Hepatocyte (in vitro differentiated cells): ENCODE data around the gene F2R. TPM values are rescaled to one million over a fixed set of nuclear protein-coding genes. Genes with fewer than 3 reads are reported as not detected.
"Not testable (repeated sequence)": the region's sequence is repeated elsewhere in the genome, so short reads cannot be mapped to it uniquely, and the experiment has no call there.

Experiments
- DNase-seq: peaks from one replicate; pipeline ENCODE4 v3.0.0-alpha.2; 2016; ENCODE audit warnings: low spot score
- H2AFZ ChIP-seq: fragments of 200-600 bp; sonication (generic); 2 replicates; pipeline ENCODE4 v1.6.0; 2016; ENCODE audit warnings: antibody characterized with exemption, mild to moderate bottlenecking
- H3K27ac ChIP-seq: fragments of 200-600 bp; sonication (generic); 2 replicates; pipeline ENCODE4 v1.5.1; 2016; ENCODE audit warnings: mild to moderate bottlenecking
- H3K27me3 ChIP-seq: fragments of 200-600 bp; sonication (generic); 2 replicates; pipeline ENCODE4 v1.6.1; 2016
- H3K36me3 ChIP-seq: fragments of 200-600 bp; sonication (generic); replicated peaks from 2 replicates; pipeline ENCODE4 v1.5.1; 2016; ENCODE audit warnings: low read depth; ENCODE audit not compliant: insufficient read depth
- H3K4me1 ChIP-seq: fragments of 200-600 bp; sonication (generic); 2 replicates; pipeline ENCODE4 v1.5.1; 2016; ENCODE audit warnings: mild to moderate bottlenecking, moderate library complexity; ENCODE audit not compliant: insufficient read depth
- H3K4me2 ChIP-seq: fragments of 200-600 bp; sonication (generic); 2 replicates; pipeline ENCODE4 v1.6.0; 2016
- H3K4me3 ChIP-seq: fragments of 200-600 bp; sonication (generic); 2 replicates; pipeline ENCODE4 v1.5.1; 2016; ENCODE audit warnings: mild to moderate bottlenecking
- H3K79me2 ChIP-seq: fragments of 200-600 bp; sonication (generic); 2 replicates; pipeline ENCODE4 v1.6.0; 2017; ENCODE audit warnings: mild to moderate bottlenecking
- H3K9me2 ChIP-seq: fragments of 200-600 bp; sonication (generic); replicated peaks from 2 replicates; pipeline ENCODE4 v1.6.0; 2017; ENCODE audit warnings: mild to moderate bottlenecking; ENCODE audit not compliant: insufficient read depth
- H3K9me3 ChIP-seq: fragments of 200-600 bp; sonication (generic); 2 replicates; pipeline ENCODE4 v1.5.1; 2016; ENCODE audit warnings: low read depth, mild to moderate bottlenecking
- H4K20me1 ChIP-seq: fragments of 200-600 bp; sonication (generic); 2 replicates; pipeline ENCODE4 v1.6.0; 2016; ENCODE audit warnings: mild to moderate bottlenecking; ENCODE audit not compliant: insufficient read depth, poor library complexity, severe bottlenecking
- CTCF ChIP-seq: fragments of 200-600 bp; sonication (generic); IDR thresholded peaks from 2 replicates; pipeline ENCODE4 v1.5.1; 2016; ENCODE audit warnings: antibody characterized with exemption, mild to moderate bottlenecking; ENCODE audit not compliant: poor library complexity
- EZH2 ChIP-seq: fragments of 200-600 bp; sonication (generic); IDR thresholded peaks from 2 replicates; pipeline ENCODE4 v1.6.1; 2016; ENCODE audit warnings: antibody characterized with exemption, mild to moderate bottlenecking, borderline replicate concordance
- EZH2phosphoT487 ChIP-seq: fragments of 200-600 bp; sonication (generic); IDR thresholded peaks from one replicate; pipeline ENCODE4 v1.6.1; 2018; ENCODE audit warnings: antibody characterized with exemption, mild to moderate bottlenecking, low read depth, moderate library complexity; ENCODE audit not compliant: unreplicated experiment, severe bottlenecking
- WGBS: methylation state at CpG from one replicate; pipeline ENCODE4 v1.1.6; 2016; ENCODE audit warnings: low lambda C conversion rate; ENCODE audit errors: missing lambda C conversion rate; 5-methylcytosine and 5-hydroxymethylcytosine counted together
- polyA plus RNA-seq: library from polyadenylated mRNA; unstranded; fragments of >200 nt; fragmentation: Nextera tagmentation; extraction: Ambion mirVana; gene quantifications from 2 replicates; pipeline ENCODE4 v1.2.1, GENCODE V29; 2016
- total RNA-seq: library from RNA; depleted of rRNA; stranded (reverse); fragments of >200 nt; gene quantifications from 2 replicates; pipeline ENCODE4 v1.2.3, GENCODE V29; 2014

F2R gene
- total and polyA plus RNA-seq, 2 experiments from 2014 or later = 27.1 to 48.1 TPM

DNA sequence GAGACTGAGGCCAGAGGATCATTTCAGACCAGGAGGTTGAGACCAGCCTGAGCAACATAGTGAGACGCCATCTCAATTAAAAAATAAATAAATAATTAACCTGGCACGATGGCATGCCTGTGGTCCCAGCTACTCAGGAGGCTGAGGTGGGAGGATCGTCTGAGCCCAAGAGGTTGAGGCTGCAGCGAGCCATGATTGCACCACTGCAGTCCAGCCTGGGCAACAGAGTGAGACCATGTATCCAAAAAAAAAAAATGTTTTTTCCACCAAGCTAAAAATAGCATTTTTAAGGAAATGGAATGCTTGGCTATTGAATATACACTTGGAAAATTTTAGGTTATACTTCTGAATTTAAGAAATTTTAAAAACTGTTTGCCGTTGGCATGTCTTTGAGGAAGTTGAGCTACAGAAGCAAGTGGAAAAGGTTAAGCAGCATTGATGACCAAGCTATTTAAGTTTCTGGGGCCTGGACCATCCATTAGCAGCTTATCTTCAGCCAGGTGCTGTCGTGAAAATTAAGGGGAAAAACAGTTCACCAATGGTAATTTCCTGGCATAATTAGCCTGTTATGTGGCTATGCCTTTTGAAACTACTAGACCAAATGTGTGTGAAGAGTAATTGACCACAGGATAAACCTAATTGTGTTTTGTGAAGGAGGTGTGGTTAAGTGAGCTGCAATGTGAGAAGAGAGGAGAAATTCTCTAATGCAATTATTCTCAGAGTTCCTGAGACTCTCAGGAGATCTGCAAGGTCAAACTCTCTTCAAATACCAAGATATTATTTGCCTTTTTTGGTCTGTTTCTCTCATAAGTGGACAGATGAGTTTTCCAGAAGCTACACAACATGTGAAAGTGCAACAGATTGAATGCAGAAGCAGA is 21.0 kb downstream of the F2R start:
- TF ChIP-seq EZH2phosphoT487 (no peak), EZH2 (no peak)
- Histone ChIP-seq H4K20me1 (no peaks in the 10 kb centered on the region), H3K79me2 (no peaks in the 10 kb centered on the region), H3K27me3 (no peaks in the 10 kb centered on the region), H3K4me1 (no peaks in the 10 kb centered on the region), H3K9me3 (no peaks in the 10 kb centered on the region), H3K27ac (no peak overlapping the region), H3K4me2 (no peak overlapping the region), H2AFZ (no peak overlapping the region), H3K36me3 (no peaks in the 10 kb centered on the region), H3K9me2 (no peaks in the 10 kb centered on the region), H3K4me3 (no peak overlapping the region)
- DNase-seq = no peak
- WGBS = 89% methylated on average over 6 of the region's 6 CpGs

DNA sequence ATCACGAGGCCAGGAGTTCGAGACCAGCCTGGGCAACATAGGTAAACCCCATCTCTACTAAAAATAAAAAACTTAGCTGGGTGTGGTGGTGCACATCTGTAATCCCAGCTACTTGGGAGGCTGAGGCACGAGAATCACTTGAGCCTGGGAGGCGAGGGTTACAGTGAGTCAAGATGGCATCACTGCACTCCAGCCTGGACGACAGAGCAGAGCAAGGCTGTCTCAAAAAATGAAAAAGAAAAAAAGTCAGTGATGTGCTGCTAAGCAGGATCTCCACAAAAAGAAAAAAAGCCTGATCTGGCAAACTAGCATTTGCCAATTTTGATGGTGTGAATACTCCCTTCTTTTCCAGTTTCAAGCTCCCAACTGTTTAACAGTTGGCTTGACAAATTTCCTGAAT is 21.9 kb downstream of the F2R start:
- no peak for DNase-seq
- Histone ChIP-seq H2AFZ (no peak overlapping the region), H3K9me2 (no peaks in the 10 kb centered on the region), H3K4me1 (no peaks in the 10 kb centered on the region), H4K20me1 (no peaks in the 10 kb centered on the region), H3K4me2 (no peak overlapping the region), H3K79me2 (no peaks in the 10 kb centered on the region), H3K27ac (peak overlapping the region; percentile 73), H3K4me3 (no peak overlapping the region), H3K9me3 (no peaks in the 10 kb centered on the region), H3K36me3 (no peaks in the 10 kb centered on the region), H3K27me3 (no peaks in the 10 kb centered on the region)
- no peak for TF ChIP-seq EZH2phosphoT487
- TF ChIP-seq CTCF = no peak
- no peak for TF ChIP-seq EZH2
- 98% methylated on average over 5 of the region's 5 CpGs for WGBS

DNA sequence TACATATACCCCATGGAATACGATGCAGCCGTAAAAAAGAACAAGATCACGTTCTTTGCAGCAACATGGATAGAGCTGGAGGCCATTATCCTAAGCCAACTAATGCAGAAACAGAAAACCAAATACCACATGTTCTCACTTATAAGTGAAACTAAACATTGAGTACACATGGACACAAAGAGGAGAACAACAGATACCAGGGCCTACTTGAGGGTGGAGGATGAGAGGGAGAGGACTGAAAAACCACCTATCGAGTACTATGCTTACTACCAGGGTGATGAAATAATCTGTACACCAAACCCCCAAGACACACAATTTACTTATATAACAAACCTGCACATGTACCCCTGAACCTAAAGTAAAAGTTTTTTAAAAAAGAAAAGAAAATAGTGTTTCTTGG is 25.6 kb downstream of the F2R start:
- not testable (repeated sequence) for H3K79me2 ChIP-seq, H3K4me3 ChIP-seq, H3K4me1 ChIP-seq, H3K9me2 ChIP-seq, H4K20me1 ChIP-seq, H3K36me3 ChIP-seq, H3K27me3 ChIP-seq, H3K27ac ChIP-seq, H3K4me2 ChIP-seq, H2AFZ ChIP-seq, H3K9me3 ChIP-seq, DNase-seq
- 96% methylated on average over 4 of the region's 4 CpGs for WGBS

GRCh38 chr5:76742583-76742982 is 26.7 kb downstream of the F2R start:
- TF ChIP-seq EZH2phosphoT487 (no peak), EZH2 (no peak), CTCF (no peak)
- Histone ChIP-seq H3K4me3 (no peak overlapping the region), H3K4me2 (no peak overlapping the region), H2AFZ (no peak overlapping the region), H3K36me3 (no peaks in the 10 kb centered on the region), H3K79me2 (no peaks in the 10 kb centered on the region), H3K4me1 (no peaks in the 10 kb centered on the region), H3K9me2 (no peaks in the 10 kb centered on the region), H4K20me1 (no peaks in the 10 kb centered on the region), H3K27me3 (no peaks in the 10 kb centered on the region), H3K27ac (peak overlapping the region; percentile 23), H3K9me3 (no peaks in the 10 kb centered on the region)
- DNase-seq = no peak
- 73% methylated on average over 4 of the region's 4 CpGs for WGBS
